Liver (tissue), 3 donors: ENCODE results near the gene GBA2.

Source experiments
- CTCF ChIP-seq: fragments of 150-350 bp; IDR thresholded peaks from 2 replicates; pipeline ENCODE4 v1.5.1; 2017; ENCODE audit warnings: improper control_type of control experiment, low read depth, low read length; ENCODE audit not compliant: missing input control
- GABPA ChIP-seq, 2 donors: IDR thresholded peaks in 1 of 2; conservative IDR thresholded peaks in 1 of 2; 2 replicates each; pipeline ENCODE4 v1.6.1; 2016; ENCODE audit warnings: antibody characterized with exemption in 2 of 2, mild to moderate bottlenecking in 1 of 2, moderate library complexity in 1 of 2
- RAD21 ChIP-seq, 2 donors: IDR thresholded peaks; 2 replicates each; pipeline ENCODE4 v1.6.1; 2016; ENCODE audit warnings: antibody characterized with exemption in 2 of 2, mild to moderate bottlenecking in 2 of 2
- donor health status: healthy.
- donor health status: healthy.

GRCh38 chr9:35778496-35778895, 29.5 kb upstream of the GBA2 start:
- no peak for TF ChIP-seq CTCF
- no peak for TF ChIP-seq RAD21 (IDR thresholded peaks at IDR 0.05)
- TF ChIP-seq GABPA (IDR thresholded peaks at IDR 0.05 in 1 of 2, conservative IDR thresholded peaks at IDR 0.05 in 1 of 2): no peak
